Dedifferentiated amniotic fluid mesenchymal stem cell (primary cell): ENCODE measurements around the gene KLHL41.
"Not testable (repeated sequence)": the region's sequence is repeated elsewhere in the genome, so short reads cannot be mapped to it uniquely, and the experiment has no call there.

ENCODE experiments used
- DNase-seq: peaks from one replicate; pipeline ENCODE4 v3.0.0-alpha.2; 2016; ENCODE audit errors: extremely low spot score

The KLHL41 gene

DNA sequence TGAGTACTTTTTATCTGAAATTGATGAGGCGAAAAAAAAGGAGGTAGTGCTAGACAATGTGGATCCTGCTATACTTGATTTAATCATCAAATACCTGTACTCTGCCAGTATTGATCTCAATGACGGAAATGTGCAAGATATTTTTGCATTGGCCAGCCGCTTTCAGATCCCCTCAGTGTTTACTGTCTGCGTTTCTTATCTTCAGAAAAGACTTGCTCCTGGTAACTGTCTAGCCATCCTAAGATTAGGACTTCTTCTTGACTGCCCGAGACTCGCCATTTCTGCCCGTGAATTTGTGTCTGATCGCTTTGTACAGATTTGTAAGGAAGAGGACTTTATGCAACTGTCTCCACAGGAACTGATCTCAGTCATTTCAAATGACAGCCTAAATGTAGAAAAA is 453 bp downstream of the KLHL41 start:
- no peak for DNase-seq

DNA sequence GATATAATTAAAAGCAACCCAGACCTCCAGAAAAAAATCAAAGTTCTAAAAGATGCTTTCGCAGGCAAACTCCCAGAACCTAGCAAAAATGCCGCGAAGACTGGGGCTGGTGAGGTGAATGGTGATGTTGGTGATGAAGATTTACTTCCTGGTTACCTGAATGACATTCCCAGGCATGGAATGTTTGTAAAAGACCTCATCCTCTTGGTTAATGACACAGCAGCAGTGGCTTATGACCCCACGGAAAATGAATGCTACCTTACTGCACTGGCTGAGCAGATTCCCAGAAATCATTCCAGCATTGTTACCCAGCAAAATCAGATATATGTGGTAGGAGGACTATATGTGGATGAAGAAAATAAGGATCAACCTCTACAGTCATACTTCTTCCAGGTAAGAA is 994 bp downstream of the KLHL41 start:
- no peak for DNase-seq

- DNase-seq, result no peak
These were observed 2.3 kb downstream of the KLHL41 start for GRCh38 chr2:169511818-169512217.

- no peak for DNase-seq
These were observed 3.0 kb downstream of the KLHL41 start for GRCh38 chr2:169512525-169512924.

GRCh38 chr2:169513094-169513493 is 3.6 kb downstream of the KLHL41 start:
- DNase-seq, result no peak

GRCh38 chr2:169513926-169514325 is 4.4 kb downstream of the KLHL41 start:
- no peak for DNase-seq

DNA sequence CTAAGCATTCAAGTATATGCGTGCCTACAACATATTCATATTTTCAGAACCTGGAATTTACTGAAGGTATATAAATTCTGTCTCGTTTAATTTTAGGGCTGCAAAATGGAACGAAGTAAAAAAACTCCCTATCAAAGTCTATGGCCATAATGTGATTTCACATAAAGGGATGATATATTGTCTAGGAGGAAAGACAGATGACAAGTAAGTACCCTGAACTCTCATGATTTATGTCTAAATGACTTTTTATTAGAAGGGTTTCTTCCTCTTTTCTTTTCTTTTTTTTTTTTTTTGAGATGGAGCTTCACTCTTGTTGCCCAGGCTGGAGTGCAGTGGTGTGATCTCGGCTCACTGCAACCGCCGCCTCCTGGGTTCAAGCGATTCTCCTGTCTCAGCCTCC is 5.3 kb downstream of the KLHL41 start:
- DNase-seq, result not testable (repeated sequence)

DNA sequence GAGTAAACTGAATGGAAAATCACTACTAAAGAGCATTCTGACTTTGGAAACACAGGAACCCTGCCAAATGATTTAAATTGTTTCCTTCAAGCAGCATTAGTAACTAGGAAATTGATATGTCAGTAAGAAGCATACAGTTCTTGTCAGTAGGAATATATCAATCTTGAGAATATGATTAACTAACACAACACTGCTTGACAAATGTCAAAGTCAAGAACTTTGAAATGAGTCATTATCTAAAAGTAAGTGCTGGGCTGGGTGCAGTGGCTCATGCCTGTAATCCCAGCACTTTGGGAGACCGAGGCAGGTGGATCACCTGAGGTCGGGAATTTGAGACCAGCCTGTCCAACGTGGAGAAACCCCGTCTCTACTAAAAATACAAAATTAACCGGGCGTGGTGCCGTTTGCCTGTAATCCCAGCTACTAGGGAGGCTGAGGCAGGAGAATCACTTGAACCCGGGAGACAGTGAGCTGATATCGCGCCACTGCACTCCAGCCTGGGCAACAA is 7.0 kb downstream of the KLHL41 start:
- not testable (repeated sequence) for DNase-seq

DNA sequence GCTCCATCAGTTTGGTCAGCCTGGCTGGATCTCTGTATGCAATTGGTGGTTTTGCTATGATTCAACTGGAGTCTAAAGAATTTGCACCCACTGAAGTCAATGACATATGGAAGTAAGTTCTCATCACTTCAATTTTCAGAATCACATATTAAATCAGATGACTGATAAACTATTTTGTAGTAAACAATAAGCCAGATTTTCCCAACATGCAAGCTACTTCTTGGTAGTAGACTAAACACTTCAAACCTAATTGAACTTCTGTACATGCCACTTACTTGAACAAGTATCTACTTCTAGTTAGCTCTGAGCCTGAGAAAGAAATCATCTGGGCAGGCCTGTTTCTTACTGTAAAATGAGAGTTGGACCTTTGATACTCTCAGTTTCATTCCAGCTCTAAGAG is 11.4 kb downstream of the KLHL41 start:
- no peak for DNase-seq

- no peak for DNase-seq
These were observed 14.2 kb downstream of the KLHL41 start for GRCh38 chr2:169523681-169524080.

DNA sequence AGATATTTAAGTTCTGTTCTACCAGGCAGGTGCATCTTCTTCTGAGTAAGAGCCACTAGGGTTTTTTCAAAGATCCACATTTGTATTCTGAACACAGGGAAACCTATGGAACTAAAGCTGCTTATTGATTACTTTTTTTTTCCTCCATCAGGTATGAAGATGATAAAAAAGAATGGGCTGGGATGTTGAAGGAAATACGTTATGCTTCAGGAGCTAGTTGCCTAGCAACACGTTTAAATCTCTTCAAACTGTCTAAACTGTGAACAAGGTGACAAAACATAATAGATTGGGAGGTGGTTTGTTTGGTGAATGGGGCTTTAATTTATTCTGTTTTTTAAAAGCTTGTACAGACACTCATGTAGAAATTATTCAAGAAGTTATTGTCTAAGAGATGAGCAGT is 15.9 kb downstream of the KLHL41 start:
- DNase-seq, result no peak

- DNase-seq, result no peak
These were observed 16.9 kb downstream of the KLHL41 start for GRCh38 chr2:169526451-169526850.

DNA sequence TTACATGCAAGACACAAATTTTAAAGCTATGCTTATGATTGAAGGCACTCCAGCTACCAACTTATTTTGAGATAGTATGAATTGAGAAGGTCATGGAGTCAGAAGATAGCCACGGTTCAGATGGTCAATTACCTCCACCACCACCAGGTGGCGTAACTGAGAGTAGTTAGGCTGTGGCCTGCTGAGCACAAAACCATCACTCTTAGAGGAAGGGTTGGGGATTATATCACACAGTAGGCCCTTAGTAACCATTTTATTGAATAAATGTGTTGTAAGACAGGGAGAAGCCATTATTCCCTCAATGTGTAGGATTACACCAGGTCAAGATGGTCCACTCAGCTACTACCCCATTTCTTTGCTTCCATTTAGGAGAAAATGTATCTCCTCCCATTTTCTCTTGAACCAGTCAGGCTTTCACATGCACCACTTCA is 18.8 kb downstream of the KLHL41 start:
- peak; percentile 26 for DNase-seq

DNA sequence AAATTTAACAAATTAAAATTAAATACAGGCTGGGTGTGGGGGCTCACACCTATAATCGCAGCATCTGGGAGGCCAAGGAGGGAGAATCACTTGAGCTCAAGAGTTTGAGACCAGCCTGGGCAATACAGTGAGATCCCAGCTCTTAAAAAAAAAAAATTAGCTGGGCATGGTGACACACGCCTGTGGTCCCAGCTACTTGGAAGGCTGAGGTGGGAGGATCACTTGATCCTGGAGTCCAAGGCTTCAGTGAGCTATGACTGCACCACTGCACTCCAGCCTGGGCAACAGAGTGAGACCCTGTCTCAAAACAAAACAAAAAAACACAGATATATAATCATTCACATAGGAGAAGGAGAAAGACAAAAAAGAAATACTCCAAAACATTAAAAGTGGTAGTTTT is 30.0 kb downstream of the KLHL41 start:
- DNase-seq, result not testable (repeated sequence)

- DNase-seq, result no peak
These were observed 30.6 kb downstream of the KLHL41 start for GRCh38 chr2:169540146-169540545.

- DNase-seq, result no peak
These were observed 32.9 kb downstream of the KLHL41 start for GRCh38 chr2:169542433-169542832.

DNA sequence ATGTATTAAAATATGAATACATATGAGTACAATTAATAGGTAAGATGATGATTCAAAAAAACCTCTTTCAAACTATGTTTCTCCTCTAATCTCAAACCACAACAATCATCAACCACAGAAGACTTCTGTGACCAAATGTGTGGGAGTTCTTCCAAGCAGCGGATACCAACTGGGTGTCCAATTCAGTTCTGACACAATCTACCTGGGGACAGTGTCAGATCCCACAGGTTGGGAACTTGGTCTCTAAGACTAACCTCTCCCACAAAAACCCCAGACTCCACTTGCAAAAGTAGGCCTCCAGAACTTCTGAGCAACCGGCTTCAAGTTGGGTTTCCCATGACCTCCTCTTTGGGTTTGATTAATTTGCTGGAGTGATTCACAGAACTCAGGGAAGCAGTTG is 37.3 kb downstream of the KLHL41 start:
- no peak for DNase-seq

DNA sequence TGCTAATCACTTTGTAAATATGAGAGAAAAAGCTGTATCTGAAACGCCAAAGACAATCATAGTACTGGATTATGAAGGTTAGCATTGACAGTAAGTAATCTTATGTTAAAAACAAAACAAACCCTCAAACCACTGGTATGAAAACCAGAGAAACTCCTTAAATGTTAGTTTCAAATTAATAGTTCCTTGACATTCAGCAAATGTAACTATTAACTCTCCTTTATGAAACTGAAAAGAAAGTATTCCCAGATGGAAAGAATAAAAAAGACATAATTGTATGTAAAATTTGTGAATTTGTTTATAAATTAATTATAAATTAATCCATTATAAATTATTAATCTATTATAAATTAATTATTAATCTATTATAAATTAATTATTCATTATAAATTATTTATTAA is 51.9 kb downstream of the KLHL41 start:
- no peak for DNase-seq

DNA sequence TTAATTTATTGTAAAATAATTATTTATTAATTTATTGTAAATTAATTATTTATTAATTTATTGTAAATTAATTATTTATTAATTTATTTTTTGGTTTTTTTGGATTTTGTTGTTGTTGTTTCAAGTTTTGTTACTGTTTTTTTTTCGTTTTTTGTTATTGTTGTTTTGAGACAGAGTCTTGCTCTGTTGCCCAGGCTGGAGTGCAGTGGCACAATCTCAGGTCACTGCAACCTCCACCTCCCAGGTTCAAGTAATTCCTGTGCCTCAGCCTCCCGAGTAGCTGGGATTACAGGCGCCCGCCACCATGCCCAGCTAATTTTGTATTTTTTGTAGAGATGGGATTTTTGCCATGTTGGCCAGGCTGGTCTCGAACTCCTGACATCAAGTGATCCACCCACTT is 52.6 kb downstream of the KLHL41 start:
- DNase-seq, result not testable (repeated sequence)

- DNase-seq, result no peak
These were observed 53.0 kb downstream of the KLHL41 start for GRCh38 chr2:169562519-169562918.

GRCh38 chr2:169565686-169566085 is 56.2 kb downstream of the KLHL41 start:
- no peak for DNase-seq

GRCh38 chr2:169569948-169570347 is 60.4 kb downstream of the KLHL41 start:
- no peak for DNase-seq

DNA sequence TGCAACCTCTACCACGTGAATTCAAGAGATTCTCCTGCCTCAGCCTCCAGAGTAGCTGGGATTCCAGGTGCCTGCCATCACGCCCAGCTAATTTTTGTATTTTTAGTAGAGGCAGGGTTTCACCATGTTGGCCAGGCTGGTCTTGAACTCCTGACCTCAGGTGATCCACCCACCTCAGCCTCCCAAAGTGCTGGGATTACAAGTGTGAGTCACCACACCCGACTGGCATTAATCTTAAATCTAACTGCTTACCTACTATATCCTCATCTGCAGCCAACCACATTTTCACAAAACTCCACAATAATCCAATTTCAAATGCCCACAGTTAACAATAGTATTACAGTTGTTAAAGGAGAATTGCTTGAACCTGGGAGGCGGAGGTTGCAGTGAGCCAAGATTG is 61.2 kb downstream of the KLHL41 start:
- DNase-seq, result not testable (repeated sequence)

DNA sequence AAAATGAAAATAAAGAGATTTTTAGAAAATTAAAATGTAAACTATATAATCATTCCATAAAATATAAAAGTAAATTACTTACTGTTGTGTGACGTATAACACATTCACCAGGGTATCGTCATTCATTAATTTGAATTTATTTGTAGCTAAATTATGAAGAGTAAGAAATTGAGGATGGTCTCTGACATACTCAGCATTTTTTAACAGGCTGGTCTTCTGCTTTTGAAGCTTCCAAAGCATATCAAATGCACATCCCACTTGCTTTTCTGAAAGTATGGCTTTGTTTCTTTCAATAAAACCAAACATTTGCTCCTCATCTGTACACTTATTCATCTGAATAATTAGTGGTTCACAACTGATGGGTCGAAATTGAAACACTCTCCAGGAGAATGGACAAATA is 62.1 kb downstream of the KLHL41 start:
- no peak for DNase-seq

- no peak for DNase-seq
These were observed 62.7 kb downstream of the KLHL41 start for GRCh38 chr2:169572189-169572588.
